ENCODE data around the gene MAG. TPM values are rescaled to one million over a fixed set of nuclear protein-coding genes. Genes with fewer than 3 reads are reported as not detected.

MAG gene
- total RNA-seq, 2 donors from 2014 or later, result 13.9 TPM; not detected in 1

DNA sequence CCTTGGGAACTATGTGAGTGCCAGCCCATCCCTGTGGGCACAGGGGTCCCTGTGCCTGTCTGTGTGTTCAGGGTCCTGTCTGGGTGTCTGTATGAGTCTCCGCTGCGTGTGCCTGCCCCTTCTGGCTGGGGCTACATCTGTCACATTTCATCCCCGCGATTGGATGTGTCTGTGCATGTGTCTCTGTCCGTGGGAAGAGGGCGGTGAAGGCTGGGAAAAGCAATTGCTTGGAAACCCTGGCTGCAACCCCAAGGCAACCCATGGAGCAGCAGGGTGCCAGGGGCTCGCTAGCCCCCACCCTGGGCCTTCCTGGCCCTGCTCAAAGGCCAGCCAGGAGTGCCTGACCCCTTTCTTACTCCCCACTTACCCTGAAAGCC lies 1.4 kb downstream of the MAG start:
- no peaks in the 10 kb centered on the region for H3K4me1 ChIP-seq (replicated peaks)
- H3K27me3 ChIP-seq (replicated peaks; ENCODE audit: insufficient read depth), result no peaks in the 10 kb centered on the region
- no peak for DNase-seq (ENCODE audit: low spot score)
- no peak overlapping the region for H3K27ac ChIP-seq
- 3% methylated on average over 5 of the region's 7 CpGs for WGBS
- H3K4me3 ChIP-seq, result no peak overlapping the region
- H3K36me3 ChIP-seq, result no peaks in the 10 kb centered on the region
- intact Hi-C loops (cut with DNase I), result no loop called here
- H3K9me3 ChIP-seq, result no peaks in the 10 kb centered on the region
- TF ChIP-seq POLR2A (IDR thresholded peaks at IDR 0.05) (no peak), POLR2AphosphoS5 (IDR thresholded peaks at IDR 0.05) (no peak)
- TF ChIP-seq, protein P1, sequence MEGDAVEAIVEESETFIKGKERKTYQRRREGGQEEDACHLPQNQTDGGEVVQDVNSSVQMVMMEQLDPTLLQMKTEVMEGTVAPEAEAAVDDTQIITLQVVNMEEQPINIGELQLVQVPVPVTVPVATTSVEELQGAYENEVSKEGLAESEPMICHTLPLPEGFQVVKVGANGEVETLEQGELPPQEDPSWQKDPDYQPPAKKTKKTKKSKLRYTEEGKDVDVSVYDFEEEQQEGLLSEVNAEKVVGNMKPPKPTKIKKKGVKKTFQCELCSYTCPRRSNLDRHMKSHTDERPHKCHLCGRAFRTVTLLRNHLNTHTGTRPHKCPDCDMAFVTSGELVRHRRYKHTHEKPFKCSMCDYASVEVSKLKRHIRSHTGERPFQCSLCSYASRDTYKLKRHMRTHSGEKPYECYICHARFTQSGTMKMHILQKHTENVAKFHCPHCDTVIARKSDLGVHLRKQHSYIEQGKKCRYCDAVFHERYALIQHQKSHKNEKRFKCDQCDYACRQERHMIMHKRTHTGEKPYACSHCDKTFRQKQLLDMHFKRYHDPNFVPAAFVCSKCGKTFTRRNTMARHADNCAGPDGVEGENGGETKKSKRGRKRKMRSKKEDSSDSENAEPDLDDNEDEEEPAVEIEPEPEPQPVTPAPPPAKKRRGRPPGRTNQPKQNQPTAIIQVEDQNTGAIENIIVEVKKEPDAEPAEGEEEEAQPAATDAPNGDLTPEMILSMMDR (IDR thresholded peaks at IDR 0.05), result no peak

DNA sequence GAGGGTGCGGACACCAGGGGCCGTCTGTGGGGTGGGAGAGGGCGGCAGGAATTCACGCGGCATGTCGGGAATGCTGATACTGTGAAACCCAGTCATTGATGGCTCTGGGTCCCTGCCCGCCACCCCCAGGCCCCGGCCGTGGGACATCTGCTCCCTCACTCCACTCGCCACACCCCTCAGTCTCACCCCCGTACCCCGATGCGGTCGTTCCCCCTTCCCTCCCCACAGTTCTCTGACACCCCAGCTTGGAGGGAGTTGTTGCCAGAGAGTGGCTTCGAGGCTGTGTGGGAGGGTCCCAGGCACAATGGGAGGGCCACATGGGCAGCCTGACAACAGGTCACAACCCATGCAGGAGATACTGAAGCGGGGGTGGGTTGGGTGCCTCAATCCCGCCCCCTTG lies 1.8 kb downstream of the MAG start:
- Histone ChIP-seq H3K27me3 (replicated peaks; ENCODE audit: insufficient read depth) (no peaks in the 10 kb centered on the region), H3K4me3 (no peak overlapping the region), H3K27ac (no peak overlapping the region), H3K36me3 (no peaks in the 10 kb centered on the region), H3K9me3 (no peaks in the 10 kb centered on the region), H3K4me1 (replicated peaks) (no peaks in the 10 kb centered on the region)
- no peak for DNase-seq (ENCODE audit: low spot score)
- 34% methylated on average over 17 of the region's 17 CpGs for WGBS
- intact Hi-C loops (cut with DNase I), result no loop called here
- TF ChIP-seq, protein P1 (IDR thresholded peaks at IDR 0.05), result no peak
- TF ChIP-seq POLR2A (IDR thresholded peaks at IDR 0.05) (no peak), POLR2AphosphoS5 (IDR thresholded peaks at IDR 0.05) (no peak)

GRCh38 chr19:35294328-35294727 lies 2.4 kb downstream of the MAG start:
- 52% methylated on average over 3 of the region's 3 CpGs for WGBS
- H3K4me1 ChIP-seq (replicated peaks), result no peaks in the 10 kb centered on the region
- no peaks in the 10 kb centered on the region for H3K9me3 ChIP-seq
- DNase-seq (ENCODE audit: low spot score), result no peak
- no peak overlapping the region for H3K27ac ChIP-seq
- no peaks in the 10 kb centered on the region for H3K27me3 ChIP-seq (replicated peaks; ENCODE audit: insufficient read depth)
- no peak overlapping the region for H3K4me3 ChIP-seq
- intact Hi-C loops (cut with DNase I), result no loop called here
- no peaks in the 10 kb centered on the region for H3K36me3 ChIP-seq
- no peak for TF ChIP-seq POLR2A (IDR thresholded peaks at IDR 0.05)
- no peak for TF ChIP-seq POLR2AphosphoS5 (IDR thresholded peaks at IDR 0.05)
- TF ChIP-seq, protein P1 (IDR thresholded peaks at IDR 0.05), result no peak

DNA sequence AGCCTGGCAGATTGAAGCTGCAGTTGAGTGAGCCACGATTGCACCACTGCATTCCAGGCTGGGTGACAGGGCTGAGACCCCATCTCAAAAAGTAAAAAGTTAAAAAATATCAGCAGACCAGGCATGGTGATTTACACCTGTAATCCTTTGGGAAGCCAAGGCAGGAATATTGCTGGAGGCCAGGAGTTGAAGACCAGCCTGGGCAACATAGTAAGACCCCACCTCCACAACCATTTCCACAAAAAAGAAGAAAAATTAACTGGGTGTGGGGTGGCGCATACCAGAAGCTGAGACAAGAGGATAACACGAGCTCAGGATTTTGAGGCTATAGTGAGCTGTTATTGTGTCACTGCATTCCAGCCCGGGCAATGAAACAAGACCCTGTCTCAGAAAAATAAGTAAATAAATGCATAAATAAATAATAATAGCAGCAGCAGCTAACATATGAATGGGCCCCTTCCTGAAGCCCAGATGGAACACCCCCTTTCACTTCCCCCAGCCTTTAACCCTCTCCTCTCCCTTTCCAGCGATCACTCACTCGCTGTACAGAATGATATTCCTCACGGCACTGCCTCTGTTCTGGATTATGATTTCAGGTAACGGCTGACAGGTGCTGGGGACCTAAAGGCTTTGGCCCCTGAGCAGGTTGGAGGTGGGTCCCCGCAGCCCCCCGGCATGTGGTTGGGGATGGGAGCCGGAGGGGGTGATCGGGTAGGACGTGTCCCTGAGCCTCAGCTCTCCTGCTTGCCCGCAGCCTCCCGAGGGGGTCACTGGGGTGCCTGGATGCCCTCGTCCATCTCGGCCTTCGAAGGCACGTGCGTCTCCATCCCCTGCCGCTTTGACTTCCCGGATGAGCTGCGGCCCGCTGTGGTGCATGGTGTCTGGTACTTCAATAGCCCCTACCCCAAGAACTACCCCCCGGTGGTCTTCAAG lies 3.2 kb downstream of the MAG start:
- Histone ChIP-seq H3K27ac (no peak overlapping the region), H3K9me3 (no peaks in the 10 kb centered on the region), H3K36me3 (no peaks in the 10 kb centered on the region), H3K4me3 (no peak overlapping the region), H3K4me1 (replicated peaks) (no peaks in the 10 kb centered on the region), H3K27me3 (replicated peaks; ENCODE audit: insufficient read depth) (no peaks in the 10 kb centered on the region)
- DNase-seq (ENCODE audit: low spot score), result no peak
- 64% methylated on average over 25 of the region's 25 CpGs for WGBS
- TF ChIP-seq, protein P1 (IDR thresholded peaks at IDR 0.05), result no peak
- TF ChIP-seq POLR2AphosphoS5 (IDR thresholded peaks at IDR 0.05) (no peak), POLR2A (IDR thresholded peaks at IDR 0.05) (no peak)
- intact Hi-C loops (cut with DNase I), result no loop called here
